OCI-LY7 (cell line): ENCODE measurements around the gene RFNG.

Experiments
- EZH2phosphoT487 ChIP-seq: fragments of 200-600 bp; sonication (generic); IDR thresholded peaks from 2 replicates; pipeline ENCODE4 v1.6.1; 2018; ENCODE audit warnings: low read depth, borderline replicate concordance, mild to moderate bottlenecking, mixed run types, antibody characterized with exemption, low read length, moderate library complexity, mixed read lengths
- TF ChIP-seq, protein P1 (sequence below): fragments of 200-600 bp; sonication (generic); conservative IDR thresholded peaks from 2 replicates; pipeline ENCODE4 v1.5.1; 2014; ENCODE audit warnings: mild to moderate bottlenecking, antibody characterized with exemption, low read length, moderate library complexity, mixed read lengths

DNA sequence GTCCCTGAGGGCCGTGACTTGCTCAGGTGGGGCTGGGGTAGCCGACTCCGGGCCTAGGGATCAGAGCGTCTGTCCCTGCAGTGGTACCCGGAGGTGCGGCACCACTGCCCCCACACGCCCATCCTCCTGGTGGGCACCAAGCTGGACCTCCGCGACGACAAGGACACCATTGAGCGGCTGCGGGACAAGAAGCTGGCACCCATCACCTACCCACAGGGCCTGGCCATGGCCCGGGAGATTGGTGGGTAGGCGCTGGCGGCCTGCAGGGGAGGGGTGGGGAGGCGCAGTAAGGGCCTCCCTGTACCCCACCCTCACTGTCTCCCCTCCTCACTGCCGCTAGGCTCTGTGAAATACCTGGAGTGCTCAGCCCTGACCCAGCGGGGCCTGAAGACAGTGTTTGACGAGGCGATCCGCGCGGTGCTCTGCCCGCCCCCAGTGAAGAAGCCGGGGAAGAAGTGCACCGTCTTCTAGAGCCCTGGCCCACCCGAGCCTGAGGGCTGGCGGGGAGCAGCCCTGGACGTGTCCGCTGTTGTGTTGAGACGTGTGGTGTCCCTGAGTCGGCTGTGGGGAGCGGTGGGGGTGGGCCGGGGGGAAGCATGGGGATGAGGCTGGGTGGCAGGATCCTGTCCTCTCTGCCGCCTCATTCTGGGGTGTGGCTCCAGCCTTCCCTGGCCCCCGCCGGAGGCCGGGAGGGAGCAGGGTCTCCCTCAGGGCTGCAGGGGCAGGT is 18.1 kb downstream of the RFNG start:
- TF ChIP-seq, protein P1, sequence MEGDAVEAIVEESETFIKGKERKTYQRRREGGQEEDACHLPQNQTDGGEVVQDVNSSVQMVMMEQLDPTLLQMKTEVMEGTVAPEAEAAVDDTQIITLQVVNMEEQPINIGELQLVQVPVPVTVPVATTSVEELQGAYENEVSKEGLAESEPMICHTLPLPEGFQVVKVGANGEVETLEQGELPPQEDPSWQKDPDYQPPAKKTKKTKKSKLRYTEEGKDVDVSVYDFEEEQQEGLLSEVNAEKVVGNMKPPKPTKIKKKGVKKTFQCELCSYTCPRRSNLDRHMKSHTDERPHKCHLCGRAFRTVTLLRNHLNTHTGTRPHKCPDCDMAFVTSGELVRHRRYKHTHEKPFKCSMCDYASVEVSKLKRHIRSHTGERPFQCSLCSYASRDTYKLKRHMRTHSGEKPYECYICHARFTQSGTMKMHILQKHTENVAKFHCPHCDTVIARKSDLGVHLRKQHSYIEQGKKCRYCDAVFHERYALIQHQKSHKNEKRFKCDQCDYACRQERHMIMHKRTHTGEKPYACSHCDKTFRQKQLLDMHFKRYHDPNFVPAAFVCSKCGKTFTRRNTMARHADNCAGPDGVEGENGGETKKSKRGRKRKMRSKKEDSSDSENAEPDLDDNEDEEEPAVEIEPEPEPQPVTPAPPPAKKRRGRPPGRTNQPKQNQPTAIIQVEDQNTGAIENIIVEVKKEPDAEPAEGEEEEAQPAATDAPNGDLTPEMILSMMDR: no peak
- no peak for TF ChIP-seq EZH2phosphoT487
